ENCODE measurements around the gene BCAS3.
A peak's percentile ranks its signal among the peaks of the same experiment; 100 is the strongest.

Gene BCAS3

DNA sequence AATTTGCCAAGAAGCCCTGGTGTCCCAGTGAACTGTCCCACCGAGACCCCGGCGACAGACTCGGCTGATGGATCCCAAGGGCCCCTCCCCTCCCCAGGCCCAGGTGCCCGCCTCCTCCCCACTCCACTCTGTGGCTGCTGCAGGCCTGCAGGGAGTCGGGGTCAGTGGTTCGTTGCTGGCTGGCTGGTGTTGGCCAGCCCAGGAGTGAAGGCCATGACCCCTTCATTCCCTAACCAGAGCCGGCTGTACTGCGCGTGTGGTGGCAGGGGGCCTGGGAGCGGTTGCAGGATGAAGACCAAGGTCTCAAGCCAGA, 712.8 kb downstream of the BCAS3 start:
- H3K4me3 ChIP-seq (replicated peaks; ENCODE audit: low read depth, low read length) = no peak overlapping the region
- no peak for DNase-seq (ENCODE audit: low read depth)
- TF ChIP-seq, protein P1, sequence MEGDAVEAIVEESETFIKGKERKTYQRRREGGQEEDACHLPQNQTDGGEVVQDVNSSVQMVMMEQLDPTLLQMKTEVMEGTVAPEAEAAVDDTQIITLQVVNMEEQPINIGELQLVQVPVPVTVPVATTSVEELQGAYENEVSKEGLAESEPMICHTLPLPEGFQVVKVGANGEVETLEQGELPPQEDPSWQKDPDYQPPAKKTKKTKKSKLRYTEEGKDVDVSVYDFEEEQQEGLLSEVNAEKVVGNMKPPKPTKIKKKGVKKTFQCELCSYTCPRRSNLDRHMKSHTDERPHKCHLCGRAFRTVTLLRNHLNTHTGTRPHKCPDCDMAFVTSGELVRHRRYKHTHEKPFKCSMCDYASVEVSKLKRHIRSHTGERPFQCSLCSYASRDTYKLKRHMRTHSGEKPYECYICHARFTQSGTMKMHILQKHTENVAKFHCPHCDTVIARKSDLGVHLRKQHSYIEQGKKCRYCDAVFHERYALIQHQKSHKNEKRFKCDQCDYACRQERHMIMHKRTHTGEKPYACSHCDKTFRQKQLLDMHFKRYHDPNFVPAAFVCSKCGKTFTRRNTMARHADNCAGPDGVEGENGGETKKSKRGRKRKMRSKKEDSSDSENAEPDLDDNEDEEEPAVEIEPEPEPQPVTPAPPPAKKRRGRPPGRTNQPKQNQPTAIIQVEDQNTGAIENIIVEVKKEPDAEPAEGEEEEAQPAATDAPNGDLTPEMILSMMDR (IDR thresholded peaks at IDR 0.05; ENCODE audit: low read length, missing control alignments) = no peak

GRCh38 chr17:61391595-61392291, 714.1 kb downstream of the BCAS3 start:
- DNase-seq (ENCODE audit: low read depth) = no peak
- H3K4me3 ChIP-seq (replicated peaks; ENCODE audit: low read depth, low read length) = no peak overlapping the region
- TF ChIP-seq, protein P1 (IDR thresholded peaks at IDR 0.05; ENCODE audit: low read length, missing control alignments) = no peak

GRCh38 chr17:61392679-61393078, 715.0 kb downstream of the BCAS3 start:
- DNase-seq (ENCODE audit: low read depth) = no peak
- no peak overlapping the region for H3K4me3 ChIP-seq (replicated peaks; ENCODE audit: low read depth, low read length)
- TF ChIP-seq, protein P1 (IDR thresholded peaks at IDR 0.05; ENCODE audit: low read length, missing control alignments) = no peak

- H3K4me3 ChIP-seq (replicated peaks; ENCODE audit: low read depth, low read length) = no peak overlapping the region
- TF ChIP-seq, protein P1 (IDR thresholded peaks at IDR 0.05; ENCODE audit: low read length, missing control alignments) = peak; percentile 25
- no peak for DNase-seq (ENCODE audit: low read depth)
Measured at GRCh38 chr17:61393550-61393903, 715.9 kb downstream of the BCAS3 start.

DNA sequence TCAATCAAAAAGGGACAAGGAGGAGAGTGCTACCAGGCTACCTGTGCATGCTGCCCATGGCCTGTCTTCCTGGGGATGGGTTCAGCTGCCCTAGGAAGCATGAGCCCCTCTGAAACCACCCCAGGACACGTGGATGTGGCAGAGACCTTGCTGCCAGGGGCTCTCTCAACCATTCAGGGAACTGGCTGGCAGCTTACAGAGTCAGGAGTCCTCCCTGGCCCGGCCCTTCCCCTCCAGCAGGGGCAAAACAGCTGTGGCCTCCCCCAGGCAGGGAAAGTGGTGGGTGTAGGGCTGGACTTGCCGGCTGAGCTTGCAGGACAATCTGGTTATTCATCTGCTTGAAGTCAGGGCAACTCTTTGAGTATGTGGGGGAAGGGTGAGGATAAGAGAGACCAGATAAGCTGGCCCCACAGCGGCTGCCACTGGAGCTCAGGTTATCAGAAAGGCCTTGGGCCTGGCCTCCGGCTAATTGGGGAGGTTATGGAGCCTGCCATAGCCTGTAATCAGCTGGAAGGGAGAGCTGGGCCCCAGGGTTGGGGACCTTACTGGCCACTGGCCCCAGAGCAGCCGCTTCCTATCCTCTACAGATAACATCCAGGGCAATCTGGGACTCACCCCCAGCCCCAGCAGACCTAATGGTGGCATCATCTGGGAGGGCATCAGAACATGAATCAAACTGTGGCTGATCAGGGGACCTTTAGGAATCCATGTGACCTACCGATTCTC, 716.4 kb downstream of the BCAS3 start:
- DNase-seq (ENCODE audit: low read depth) = no peak
- H3K4me3 ChIP-seq (replicated peaks; ENCODE audit: low read depth, low read length) = no peak overlapping the region
- TF ChIP-seq, protein P1 (IDR thresholded peaks at IDR 0.05; ENCODE audit: low read length, missing control alignments) = no peak

- TF ChIP-seq, protein P1 (IDR thresholded peaks at IDR 0.05; ENCODE audit: low read length, missing control alignments) = no peak
- no peak for DNase-seq (ENCODE audit: low read depth)
- no peak overlapping the region for H3K4me3 ChIP-seq (replicated peaks; ENCODE audit: low read depth, low read length)
Measured at GRCh38 chr17:61394630-61395408, 717.2 kb downstream of the BCAS3 start.
